B cell (primary cell): ENCODE measurements around the gene NTN1. TPM values are rescaled to one million over a fixed set of nuclear protein-coding genes. Genes with fewer than 3 reads are reported as not detected.
"Not testable (repeated sequence)": the region's sequence is repeated elsewhere in the genome, so short reads cannot be mapped to it uniquely, and the experiment has no call there.

Experiments used
- ATAC-seq: fragments of 200-7000 bp; cut with Tn5 transposase; one replicate; pipeline ENCODE4 v1.10.0; 2021; ENCODE audit warnings: low read depth, mild to moderate bottlenecking, moderate number of reproducible peaks, moderate library complexity
- CTCF ChIA-PET: fragments of 350-600 bp; sonication (Branson Sonifier 250); formaldehyde crosslinking; loops from one replicate; lab custom pipeline; 2021; ENCODE audit warnings: antibody characterized with exemption, inconsistent platforms; lab: Charles Lee
- POLR2A ChIA-PET: fragments of 350-600 bp; sonication (Branson Sonifier 250); formaldehyde crosslinking; loops from one replicate; lab custom pipeline; 2021; ENCODE audit warnings: antibody characterized with exemption; lab: Charles Lee
- DNase-seq: peaks from one replicate; pipeline ENCODE4 v3.0.0; 2013
- H2AFZ ChIP-seq: 2 replicates; pipeline ENCODE4 v1.6.1; 2012; ENCODE audit warnings: mild to moderate bottlenecking, low read depth, low read length; ENCODE audit not compliant: insufficient read depth, poor library complexity, severe bottlenecking
- H3K27ac ChIP-seq, 2 donors: 1 replicate in 1 of 2; 2 replicates in 1 of 2; pipeline ENCODE4 v1.5.1; 2012 to 2013; ENCODE audit warnings: low read length in 2 of 2, mild to moderate bottlenecking in 2 of 2, moderate library complexity in 1 of 2
- H3K27me3 ChIP-seq, 4 experiments: fragments of 200-600 bp in 1 of 4; sonication (generic) in 1 of 4; replicated peaks in 1 of 4; 1 replicate in 2 of 4; 2 replicates in 2 of 4; pipeline versions ENCODE4 v1.6.1 to v1.7.0; 2013 to 2016; ENCODE audit warnings: low read length in 3 of 4, mild to moderate bottlenecking in 2 of 4, mixed read lengths in 1 of 4, moderate library complexity in 1 of 4; ENCODE audit not compliant: insufficient read depth in 4 of 4, control insufficient read depth in 3 of 4; ENCODE audit errors: control extremely low read depth in 1 of 4
- H3K36me3 ChIP-seq, 2 experiments: replicated peaks in 1 of 2; 1 replicate in 1 of 2; 2 replicates in 1 of 2; pipeline versions ENCODE4 v1.6.1 to v1.7.1; 2013; ENCODE audit warnings: low read length in 1 of 2; ENCODE audit not compliant: insufficient read depth in 2 of 2, control insufficient read depth in 1 of 2; ENCODE audit errors: control extremely low read depth in 1 of 2, extremely low read depth in 1 of 2
- H3K4me1 ChIP-seq, 2 donors: fragments of 200-600 bp in 1 of 2; sonication (generic) in 1 of 2; 1 replicate in 1 of 2; 2 replicates in 1 of 2; pipeline versions ENCODE4 v1.5.1 to v1.6.1; 2013 to 2017; ENCODE audit warnings: low read length in 2 of 2; ENCODE audit not compliant: control insufficient read depth in 2 of 2, insufficient read depth in 2 of 2
- H3K4me2 ChIP-seq: replicated peaks from 2 replicates; pipeline ENCODE3; 2012; ENCODE audit warnings: mild to moderate bottlenecking, low read depth, low read length; ENCODE audit not compliant: poor library complexity, severe bottlenecking
- H3K4me3 ChIP-seq, 5 experiments: fragments of 200-600 bp in 1 of 5; sonication (generic) in 1 of 5; 1 replicate in 3 of 5; 2 replicates in 2 of 5; pipeline versions ENCODE4 v1.5.1 to v1.7.0; 2011 to 2016; ENCODE audit warnings: low read length in 4 of 5, mild to moderate bottlenecking in 4 of 5, low read depth in 2 of 5, control low read depth in 1 of 5, moderate library complexity in 1 of 5; ENCODE audit not compliant: insufficient read depth in 1 of 5; ENCODE audit errors: control extremely low read depth in 1 of 5, extremely low read depth in 1 of 5
- H3K79me2 ChIP-seq: fragments of 200-600 bp; sonication (generic); one replicate; pipeline ENCODE4 v1.6.0; 2016; ENCODE audit warnings: low read length; ENCODE audit not compliant: control insufficient read depth, insufficient read depth
- H3K9ac ChIP-seq: fragments of 200-600 bp; sonication (generic); 2 replicates; pipeline ENCODE4 v1.6.1; 2017; ENCODE audit warnings: mild to moderate bottlenecking, low read length, moderate library complexity
- H3K9me3 ChIP-seq, 3 donors: one replicate each; pipeline versions ENCODE4 v1.6.1 to v1.7.1; 2013; ENCODE audit warnings: low read length in 2 of 3; ENCODE audit not compliant: control insufficient read depth in 2 of 3, insufficient read depth in 1 of 3; ENCODE audit errors: control extremely low read depth in 1 of 3
- H4K20me1 ChIP-seq: 2 replicates; pipeline ENCODE4 v1.6.0; 2012; ENCODE audit warnings: mild to moderate bottlenecking, low read length; ENCODE audit not compliant: insufficient read depth, control insufficient read depth, poor library complexity, severe bottlenecking
- H3K27ac Mint-ChIP-seq: one replicate; pipeline ENCODE4 v1.8.0; 2021; ENCODE audit warnings: mixed read lengths
- H3K27me3 Mint-ChIP-seq: one replicate; pipeline ENCODE4 v1.8.0; 2021; ENCODE audit warnings: mixed read lengths
- H3K4me1 Mint-ChIP-seq: one replicate; pipeline ENCODE4 v1.8.0; 2021; ENCODE audit warnings: mixed read lengths
- H3K4me3 Mint-ChIP-seq: one replicate; pipeline ENCODE4 v1.8.0; 2021; ENCODE audit warnings: mixed read lengths
- H3K9me3 Mint-ChIP-seq: one replicate; pipeline ENCODE4 v1.8.0; 2022; ENCODE audit warnings: mixed read lengths; ENCODE audit not compliant: insufficient read depth
- EZH2 ChIP-seq: IDR thresholded peaks from 2 replicates; pipeline ENCODE4 v1.6.1; 2012; ENCODE audit warnings: borderline replicate concordance, low read depth, mild to moderate bottlenecking, moderate library complexity, low read length; ENCODE audit not compliant: insufficient read depth, poor library complexity, severe bottlenecking
- WGBS: methylation state at CpG from one replicate; pipeline ENCODE4 v1.1.5; 2013; ENCODE audit warnings: missing lambda C conversion rate; ENCODE audit not compliant: insufficient coverage; 5-methylcytosine and 5-hydroxymethylcytosine counted together
- intact Hi-C: fragments of 100-400 bp; cut with micrococcal nuclease; formaldehyde crosslinking; loops from one replicate; pipeline ENCODE4 v1.10.0; 2022
- polyA plus RNA-seq: library from polyadenylated mRNA; depleted of rRNA; stranded (reverse); fragments of >200 nt; gene quantifications from 2 replicates; pipeline ENCODE4 v1.2.3, GENCODE V29; 2012
- total RNA-seq, 2 donors: library from RNA; stranded (reverse); fragments of 120-200 nt in 1 of 2; gene quantifications; 1 replicate in 1 of 2; 2 replicates in 1 of 2; pipeline versions ENCODE4 v1.2.3 to v1.2.4, GENCODE V29; 2013 to 2022
- TF ChIP-seq, protein P1 (sequence below): fragments of 200-600 bp; IDR thresholded peaks from one replicate; pipeline ENCODE4 v1.8.0; 2022; ENCODE audit warnings: antibody characterized with exemption, mild to moderate bottlenecking

Gene NTN1
- total and polyA plus RNA-seq, 2 donors (not counting 1 experiment from before 2014, with no cell fraction given) = 0.10 to 0.25 TPM

GRCh38 chr17:9151091-9151490 lies 129.8 kb downstream of the NTN1 start:
- H3K27me3 ChIP-seq = no peaks in the 10 kb centered on the region
- H3K9me3 Mint-ChIP-seq = no peaks in the 10 kb centered on the region
- DNase-seq (no peak), ATAC-seq (no peak)
- H4K20me1 ChIP-seq = no peaks in the 10 kb centered on the region
- H3K9ac ChIP-seq = no peak overlapping the region
- H3K4me3 Mint-ChIP-seq = no peak overlapping the region
- no peaks in the 10 kb centered on the region for H3K9me3 ChIP-seq
- no peaks in the 10 kb centered on the region for H3K36me3 ChIP-seq
- no peaks in the 10 kb centered on the region for H3K4me1 Mint-ChIP-seq
- no peaks in the 10 kb centered on the region for H3K79me2 ChIP-seq
- ChIA-PET POLR2A (no interaction called here), CTCF (no interaction called here)
- WGBS = 92% methylated on average over 2 of the region's 6 CpGs
- H3K27ac ChIP-seq = no peak overlapping the region
- intact Hi-C loops = no loop called here
- no peaks in the 10 kb centered on the region for H3K4me1 ChIP-seq
- TF ChIP-seq, protein P1, sequence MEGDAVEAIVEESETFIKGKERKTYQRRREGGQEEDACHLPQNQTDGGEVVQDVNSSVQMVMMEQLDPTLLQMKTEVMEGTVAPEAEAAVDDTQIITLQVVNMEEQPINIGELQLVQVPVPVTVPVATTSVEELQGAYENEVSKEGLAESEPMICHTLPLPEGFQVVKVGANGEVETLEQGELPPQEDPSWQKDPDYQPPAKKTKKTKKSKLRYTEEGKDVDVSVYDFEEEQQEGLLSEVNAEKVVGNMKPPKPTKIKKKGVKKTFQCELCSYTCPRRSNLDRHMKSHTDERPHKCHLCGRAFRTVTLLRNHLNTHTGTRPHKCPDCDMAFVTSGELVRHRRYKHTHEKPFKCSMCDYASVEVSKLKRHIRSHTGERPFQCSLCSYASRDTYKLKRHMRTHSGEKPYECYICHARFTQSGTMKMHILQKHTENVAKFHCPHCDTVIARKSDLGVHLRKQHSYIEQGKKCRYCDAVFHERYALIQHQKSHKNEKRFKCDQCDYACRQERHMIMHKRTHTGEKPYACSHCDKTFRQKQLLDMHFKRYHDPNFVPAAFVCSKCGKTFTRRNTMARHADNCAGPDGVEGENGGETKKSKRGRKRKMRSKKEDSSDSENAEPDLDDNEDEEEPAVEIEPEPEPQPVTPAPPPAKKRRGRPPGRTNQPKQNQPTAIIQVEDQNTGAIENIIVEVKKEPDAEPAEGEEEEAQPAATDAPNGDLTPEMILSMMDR = no peak
- TF ChIP-seq EZH2 = no peak
- no peak overlapping the region for H3K27ac Mint-ChIP-seq
- no peak overlapping the region for H3K4me2 ChIP-seq
- peaks cover 12% of the 10 kb centered on the region for H3K27me3 Mint-ChIP-seq
- H2AFZ ChIP-seq = no peak overlapping the region
- no peak overlapping the region for H3K4me3 ChIP-seq

DNA sequence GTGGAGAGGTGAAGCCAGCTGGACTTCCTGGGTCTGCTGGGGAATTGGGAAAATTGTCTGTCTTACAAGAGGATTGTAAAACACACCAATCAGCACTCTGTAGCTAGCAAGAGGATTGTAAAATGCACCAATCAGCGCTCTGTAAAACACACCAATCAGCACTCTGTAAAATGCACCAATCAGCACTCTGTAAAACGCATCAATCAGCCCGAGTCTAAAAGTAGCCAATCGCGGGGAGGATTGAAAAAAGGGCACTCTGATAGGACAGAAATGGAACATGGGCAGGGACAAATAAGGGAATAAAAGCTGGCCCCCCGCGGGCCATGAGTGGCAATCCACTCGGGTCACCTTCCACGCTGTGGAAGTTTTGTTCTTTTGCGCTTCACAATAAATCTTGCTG lies 130.4 kb downstream of the NTN1 start:
- POLR2A ChIA-PET, H3K4me3 Mint-ChIP-seq: not testable (repeated sequence)

More for the DNA sequence above, 130.4 kb downstream of the NTN1 start:
- ATAC-seq, H3K27ac ChIP-seq, H2AFZ ChIP-seq, H3K9me3 ChIP-seq, H3K9ac ChIP-seq, H3K4me2 ChIP-seq, H3K4me1 Mint-ChIP-seq, DNase-seq, H3K9me3 Mint-ChIP-seq, intact Hi-C loops, H3K4me1 ChIP-seq, CTCF ChIA-PET, H3K79me2 ChIP-seq, H3K36me3 ChIP-seq, H3K27me3 ChIP-seq, H3K4me3 ChIP-seq, H3K27ac Mint-ChIP-seq, H4K20me1 ChIP-seq: not testable (repeated sequence)
- H3K27me3 Mint-ChIP-seq = peaks cover 12% of the 10 kb centered on the region
- WGBS = 95% methylated on average over 9 of the region's 10 CpGs
